SK-N-SH treated with all-trans-retinoic acid at 6 μM for 48 hours (cell line): Measurements from ENCODE around the gene TSPO.
"Not testable (repeated sequence)": the region's sequence is repeated elsewhere in the genome, so short reads cannot be mapped to it uniquely, and the experiment has no call there.

Source experiments
- ATAC-seq: fragments of 200-7000 bp; cut with Tn5 transposase; 3 replicates; pipeline ENCODE4 v1.9.1; 2020; ENCODE audit warnings: mild to moderate bottlenecking, moderate library complexity
- ARNTL ChIP-seq: fragments of 450-650 bp; formaldehyde crosslinking; IDR thresholded peaks from 2 replicates; pipeline ENCODE4 v1.5.0; 2020; ENCODE audit warnings: low read depth, mild to moderate bottlenecking, moderate library complexity, borderline replicate concordance
- BACH2 ChIP-seq: fragments of 250-450 bp; sonication (Bioruptor Pico); IDR thresholded peaks from 2 replicates; pipeline ENCODE4 v1.9.0; 2021; ENCODE audit warnings: mild to moderate bottlenecking, borderline replicate concordance
- CREB5 ChIP-seq: fragments of 250-450 bp; sonication (Bioruptor Pico); IDR thresholded peaks from 2 replicates; pipeline ENCODE4 v1.5.1; 2020; ENCODE audit warnings: low read depth, mild to moderate bottlenecking, moderate library complexity
- CSDC2 ChIP-seq: fragments of 250-450 bp; sonication (Bioruptor Pico); IDR thresholded peaks from 2 replicates; pipeline ENCODE4 v1.5.0; 2020; ENCODE audit warnings: mild to moderate bottlenecking, moderate library complexity
- CSRNP3 ChIP-seq: fragments of 250-450 bp; sonication (Bioruptor Pico); IDR thresholded peaks from 2 replicates; pipeline ENCODE4 v1.5.1; 2021; ENCODE audit warnings: mild to moderate bottlenecking, moderate library complexity
- ESRRG ChIP-seq: fragments of 250-450 bp; sonication (Bioruptor Pico); IDR thresholded peaks from 2 replicates; pipeline ENCODE4 v1.6.1; 2021; ENCODE audit warnings: mild to moderate bottlenecking
- GLIS3 ChIP-seq: fragments of 250-450 bp; sonication (Bioruptor Pico); IDR thresholded peaks from 2 replicates; pipeline ENCODE4 v1.5.0; 2020; ENCODE audit warnings: mild to moderate bottlenecking, moderate library complexity
- ISL1 ChIP-seq: fragments of 250-450 bp; sonication (Bioruptor Pico); IDR thresholded peaks from 2 replicates; pipeline ENCODE4 v2.1.2; 2022; ENCODE audit warnings: mild to moderate bottlenecking, moderate library complexity
- OSR1 ChIP-seq: fragments of 250-450 bp; sonication (Bioruptor Pico); IDR thresholded peaks from 2 replicates; pipeline ENCODE4 v1.8.0; 2022; ENCODE audit warnings: moderate library complexity, mild to moderate bottlenecking, inconsistent platforms
- POU6F1 ChIP-seq: fragments of 250-450 bp; sonication (Bioruptor Pico); IDR thresholded peaks from 2 replicates; pipeline ENCODE4 v1.8.0; 2021; ENCODE audit warnings: low read depth, mild to moderate bottlenecking, moderate library complexity, borderline replicate concordance
- PPARA ChIP-seq: fragments of 250-450 bp; sonication (Bioruptor Pico); IDR thresholded peaks from 2 replicates; pipeline ENCODE4 v1.5.0; 2020; ENCODE audit warnings: mild to moderate bottlenecking, borderline replicate concordance
- RARB ChIP-seq: fragments of 250-450 bp; sonication (Bioruptor Pico); IDR thresholded peaks from 2 replicates; pipeline ENCODE4 v1.8.0; 2021; ENCODE audit warnings: mild to moderate bottlenecking, moderate library complexity
- TCF4 ChIP-seq: fragments of 250-450 bp; sonication (Bioruptor Pico); IDR thresholded peaks from 2 replicates; pipeline ENCODE4 v1.8.0; 2021; ENCODE audit warnings: mild to moderate bottlenecking, moderate library complexity, borderline replicate concordance
- TOX ChIP-seq: fragments of 250-450 bp; sonication (Bioruptor Pico); IDR thresholded peaks from 2 replicates; pipeline ENCODE4 v1.8.0; 2021; ENCODE audit warnings: mild to moderate bottlenecking, moderate library complexity, borderline replicate concordance
- TSHZ2 ChIP-seq: fragments of 250-450 bp; sonication (Bioruptor Pico); IDR thresholded peaks from 2 replicates; pipeline ENCODE4 v1.5.0; 2020; ENCODE audit warnings: mild to moderate bottlenecking, moderate library complexity
- ZC3H10 ChIP-seq: fragments of 250-450 bp; sonication (Bioruptor Pico); IDR thresholded peaks from 2 replicates; pipeline ENCODE4 v1.5.1; 2021; ENCODE audit warnings: mild to moderate bottlenecking, moderate library complexity
- ZFP3 ChIP-seq: fragments of 250-450 bp; sonication (Bioruptor Pico); IDR thresholded peaks from 2 replicates; pipeline ENCODE4 v1.5.0; 2020; ENCODE audit warnings: mild to moderate bottlenecking, moderate library complexity
- ZFP30 ChIP-seq: fragments of 450-650 bp; formaldehyde crosslinking; IDR thresholded peaks from 2 replicates; pipeline ENCODE4 v1.5.0; 2022; ENCODE audit warnings: mild to moderate bottlenecking, moderate library complexity
- ZNF565 ChIP-seq: fragments of 450-650 bp; formaldehyde crosslinking; conservative IDR thresholded peaks from 2 replicates; pipeline ENCODE4 v1.5.0; 2020; ENCODE audit warnings: low read depth, mild to moderate bottlenecking, moderate library complexity
- ZNF8 ChIP-seq: fragments of 450-650 bp; formaldehyde crosslinking; IDR thresholded peaks from 2 replicates; pipeline ENCODE4 v1.5.0; 2020; ENCODE audit warnings: mild to moderate bottlenecking, moderate library complexity

The TSPO gene

GRCh38 chr22:43142880-43143562, 8.3 kb upstream of the TSPO start, which contains the start of gene MCAT (continued):
- TF ChIP-seq CREB5 (no peak), TCF4 (no peak), ISL1 (CRISPR knock-in tag) (no peak)

- no peak for ATAC-seq
- TF ChIP-seq ISL1 (CRISPR knock-in tag) (no peak), OSR1 (no peak), ESRRG (CRISPR knock-in tag) (no peak), CSDC2 (CRISPR knock-in tag) (no peak), ZNF565 (no peak), CREB5 (no peak), TSHZ2 (CRISPR knock-in tag) (no peak), ZNF8 (no peak), GLIS3 (no peak), TOX (CRISPR knock-in tag) (no peak), PPARA (CRISPR knock-in tag) (no peak), RARB (CRISPR knock-in tag) (no peak), TCF4 (no peak)
These were observed 6.4 kb upstream of the TSPO start for GRCh38 chr22:43144949-43145348.

- not testable (repeated sequence) for ATAC-seq
These were observed 6.0 kb upstream of the TSPO start for GRCh38 chr22:43145371-43145770.

- not testable (repeated sequence) for ATAC-seq
These were observed 5.0 kb upstream of the TSPO start for GRCh38 chr22:43146332-43146731.

GRCh38 chr22:43147821-43148220, 3.5 kb upstream of the TSPO start:
- no peak for ATAC-seq
- TF ChIP-seq POU6F1 (CRISPR knock-in tag) (no peak), ARNTL (no peak), BACH2 (CRISPR knock-in tag) (no peak), ZNF565 (no peak), ZFP30 (CRISPR knock-in tag) (no peak), ZC3H10 (no peak), TSHZ2 (CRISPR knock-in tag) (no peak), TCF4 (no peak), CSDC2 (CRISPR knock-in tag) (no peak), ZFP3 (no peak), CREB5 (no peak), TOX (CRISPR knock-in tag) (no peak), CSRNP3 (CRISPR knock-in tag) (no peak), RARB (CRISPR knock-in tag) (no peak), ZNF8 (no peak), ESRRG (CRISPR knock-in tag) (no peak), GLIS3 (no peak)
